Transverse colon (tissue), 4 donors: ENCODE data around the gene SELENOI.

Experiments
- CTCF ChIP-seq, 5 experiments: fragments of 200-600 bp in 3 of 5; fragments of 450-650 bp in 2 of 5; sonication (generic) in 3 of 5; IDR thresholded peaks; 1 replicate in 2 of 5; 2 replicates in 3 of 5; pipeline ENCODE4 v1.5.1; 2016 to 2017; ENCODE audit warnings: antibody characterized with exemption in 5 of 5, inconsistent platforms in 3 of 5, mild to moderate bottlenecking in 2 of 5, moderate library complexity in 1 of 5
- EP300 ChIP-seq: sonication (generic); formaldehyde crosslinking; IDR thresholded peaks from one replicate; pipeline ENCODE4 v1.6.1; 2017; ENCODE audit warnings: antibody characterized with exemption, low read depth
- POLR2A ChIP-seq: fragments of 450-650 bp; IDR thresholded peaks from one replicate; pipeline ENCODE4 v1.6.1; 2016; ENCODE audit warnings: antibody characterized with exemption, mild to moderate bottlenecking, moderate library complexity
- POLR2AphosphoS5 ChIP-seq, 3 donors: sonication (generic); formaldehyde crosslinking; IDR thresholded peaks; one replicate each; pipeline ENCODE4 v1.6.1; 2016; ENCODE audit warnings: antibody characterized with exemption in 3 of 3

DNA sequence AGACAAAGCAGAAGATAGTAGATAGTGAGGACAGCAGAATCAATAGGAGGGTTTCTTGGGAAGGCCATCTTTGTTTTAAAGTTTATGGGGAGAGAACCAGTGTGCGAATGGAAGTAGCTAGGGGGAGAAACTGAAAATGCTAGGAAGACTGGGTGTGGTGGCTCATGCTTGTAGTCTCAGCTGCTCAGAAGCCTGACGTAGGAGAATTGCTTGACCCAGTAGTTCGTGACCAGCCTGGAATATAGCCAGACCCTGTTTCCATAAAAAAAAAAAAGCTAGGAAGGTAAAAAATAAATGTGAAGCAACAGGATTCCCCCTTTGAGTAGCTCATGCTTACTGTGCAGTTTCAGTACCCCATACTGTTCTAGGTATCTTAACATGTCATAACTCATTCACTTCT, 36.6 kb downstream of the SELENOI start:
- no peak for TF ChIP-seq CTCF (IDR thresholded peaks at IDR 0.05)
- TF ChIP-seq POLR2A: no peak
- no peak for TF ChIP-seq EP300
- no peak for TF ChIP-seq POLR2AphosphoS5 (IDR thresholded peaks at IDR 0.05)
